Vagina (tissue), 2 donors: ENCODE results near the gene UBAP1L.

Experiments
- CTCF ChIP-seq, 3 experiments: fragments of 450-650 bp in 2 of 3; fragments of 200-600 bp in 1 of 3; sonication (generic) in 1 of 3; IDR thresholded peaks; one replicate each; pipeline ENCODE4 v1.5.1; 2017 to 2019; ENCODE audit warnings: antibody characterized with exemption in 3 of 3, mild to moderate bottlenecking in 2 of 3, moderate library complexity in 2 of 3
- POLR2A ChIP-seq, 2 donors: fragments of 450-650 bp; IDR thresholded peaks; one replicate each; pipeline ENCODE4 v1.6.1; 2017; ENCODE audit warnings: antibody characterized with exemption in 2 of 2, mild to moderate bottlenecking in 2 of 2, moderate library complexity in 2 of 2
- POLR2AphosphoS5 ChIP-seq, 2 donors: sonication (generic); formaldehyde crosslinking; IDR thresholded peaks; one replicate each; pipeline ENCODE4 v1.9.0; 2017; ENCODE audit warnings: antibody characterized with exemption in 2 of 2, mild to moderate bottlenecking in 2 of 2, low read depth in 1 of 2; ENCODE audit not compliant: insufficient read depth in 1 of 2

- TF ChIP-seq CTCF (IDR thresholded peaks at IDR 0.05) (no peak), POLR2A (IDR thresholded peaks at IDR 0.05) (no peak), POLR2AphosphoS5 (IDR thresholded peaks at IDR 0.05; ENCODE audit: insufficient read depth in 1 of 2, low read depth in 1 of 2) (no peak)
Observed at GRCh38 chr15:65059931-65060596, 54.9 kb downstream of the UBAP1L start.
